ENCODE results near the gene MUC5AC. TPM values are rescaled to one million over a fixed set of nuclear protein-coding genes. Genes with fewer than 3 reads are reported as not detected.
"Not testable (repeated sequence)": the region's sequence is repeated elsewhere in the genome, so short reads cannot be mapped to it uniquely, and the experiment has no call there.

The MUC5AC gene
- total and polyA plus RNA-seq, 2 donors, result not detected

DNA sequence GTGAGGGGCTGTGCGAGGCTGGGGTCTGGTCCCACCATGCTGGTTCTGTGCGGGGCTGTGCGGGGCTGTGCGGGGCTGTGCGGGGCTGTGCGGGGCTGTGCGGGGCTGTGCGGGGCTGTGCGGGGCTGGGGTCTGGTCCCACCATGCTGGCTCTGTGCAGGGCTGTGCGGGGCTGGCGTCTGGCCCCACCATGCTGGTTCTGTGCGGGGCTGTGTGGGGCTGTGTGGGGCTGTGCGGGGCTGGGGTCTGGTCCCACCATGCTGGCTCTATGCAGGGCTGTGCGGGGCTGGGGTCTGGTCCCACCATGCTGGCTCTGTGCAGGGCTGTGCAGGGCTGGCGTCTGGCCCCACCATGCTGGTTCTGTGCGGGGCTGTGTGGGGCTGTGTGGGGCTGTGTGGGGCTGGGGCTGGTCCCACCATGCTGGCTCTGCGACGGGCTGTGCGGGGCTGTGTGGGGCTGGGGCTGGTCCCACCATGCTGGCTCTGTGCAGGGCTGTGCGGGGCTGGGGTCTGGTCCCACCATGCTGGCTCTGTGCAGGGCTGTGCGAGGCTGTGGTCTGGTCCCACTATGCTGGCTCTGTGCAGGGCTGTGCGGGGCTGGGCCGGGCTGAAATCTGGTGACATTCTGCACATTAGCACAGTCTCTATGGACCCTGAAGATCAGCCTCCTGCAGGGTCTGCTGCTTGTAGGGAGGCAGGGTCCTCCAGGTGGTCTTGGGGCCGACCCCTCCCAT is 1.9 kb downstream of the MUC5AC start:
- DNase-seq (ENCODE audit: extremely low spot score), result not testable (repeated sequence)
- 62% methylated on average over 24 of the region's 24 CpGs for WGBS

DNA sequence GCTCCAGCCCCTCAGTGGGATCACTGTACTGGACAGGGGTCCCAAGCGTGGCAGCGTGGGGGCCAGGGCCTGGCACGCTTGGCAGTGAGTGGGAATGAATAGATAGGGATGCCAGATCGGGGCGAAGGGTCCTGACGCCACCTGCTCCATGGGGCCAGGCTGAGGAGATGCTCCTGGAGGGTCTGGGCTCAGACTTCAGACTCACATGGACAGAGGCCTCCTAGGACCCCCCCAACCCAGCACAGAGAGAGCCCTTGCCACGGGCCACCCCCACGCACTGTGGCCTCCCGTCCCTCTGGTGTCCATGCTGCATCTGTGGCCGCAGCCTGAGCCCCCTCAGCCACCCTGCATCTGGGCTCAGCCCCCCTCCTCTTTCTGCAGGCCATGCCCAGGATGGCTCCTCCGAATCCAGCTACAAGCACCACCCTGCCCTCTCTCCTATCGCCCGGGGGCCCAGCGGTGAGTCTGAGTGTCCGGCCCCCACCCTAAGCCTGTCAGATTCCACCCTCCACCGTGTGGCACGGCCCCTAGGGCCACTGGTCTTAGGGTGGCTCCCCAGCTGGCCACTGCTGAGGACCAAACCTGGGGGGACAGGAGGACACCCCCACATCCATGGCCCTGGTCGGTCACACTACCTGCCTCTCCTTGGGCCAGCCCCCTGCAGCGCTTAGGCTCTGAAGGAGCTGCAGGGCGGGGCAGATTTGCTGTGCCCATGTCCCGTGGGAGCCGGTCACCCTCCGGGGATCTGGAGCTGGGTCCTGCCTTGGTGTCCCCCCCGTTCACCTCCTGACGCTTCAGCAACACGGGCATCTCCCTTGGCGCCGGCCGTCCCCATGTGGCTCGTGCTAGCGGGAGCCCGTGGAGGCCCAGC is 2.7 kb downstream of the MUC5AC start:
- H3K27ac ChIP-seq (ENCODE audit: low read depth), result no peak overlapping the region
- 89% methylated on average over 32 of the region's 32 CpGs for WGBS
- H3K4me3 ChIP-seq (ENCODE audit: low read depth, low read length), result no peak overlapping the region
- no peaks in the 10 kb centered on the region for H3K4me1 ChIP-seq (ENCODE audit: insufficient read depth)
- DNase-seq (ENCODE audit: extremely low spot score), result no peak
- no peaks in the 10 kb centered on the region for H3K36me3 ChIP-seq (ENCODE audit: insufficient read depth)

More for the DNA sequence above, 1.9 kb downstream of the MUC5AC start:
- not testable (repeated sequence) for H3K27ac ChIP-seq (ENCODE audit: low read depth); H3K36me3 ChIP-seq (ENCODE audit: insufficient read depth); H3K4me1 ChIP-seq (ENCODE audit: insufficient read depth); H3K4me3 ChIP-seq (ENCODE audit: low read depth, low read length)

DNA sequence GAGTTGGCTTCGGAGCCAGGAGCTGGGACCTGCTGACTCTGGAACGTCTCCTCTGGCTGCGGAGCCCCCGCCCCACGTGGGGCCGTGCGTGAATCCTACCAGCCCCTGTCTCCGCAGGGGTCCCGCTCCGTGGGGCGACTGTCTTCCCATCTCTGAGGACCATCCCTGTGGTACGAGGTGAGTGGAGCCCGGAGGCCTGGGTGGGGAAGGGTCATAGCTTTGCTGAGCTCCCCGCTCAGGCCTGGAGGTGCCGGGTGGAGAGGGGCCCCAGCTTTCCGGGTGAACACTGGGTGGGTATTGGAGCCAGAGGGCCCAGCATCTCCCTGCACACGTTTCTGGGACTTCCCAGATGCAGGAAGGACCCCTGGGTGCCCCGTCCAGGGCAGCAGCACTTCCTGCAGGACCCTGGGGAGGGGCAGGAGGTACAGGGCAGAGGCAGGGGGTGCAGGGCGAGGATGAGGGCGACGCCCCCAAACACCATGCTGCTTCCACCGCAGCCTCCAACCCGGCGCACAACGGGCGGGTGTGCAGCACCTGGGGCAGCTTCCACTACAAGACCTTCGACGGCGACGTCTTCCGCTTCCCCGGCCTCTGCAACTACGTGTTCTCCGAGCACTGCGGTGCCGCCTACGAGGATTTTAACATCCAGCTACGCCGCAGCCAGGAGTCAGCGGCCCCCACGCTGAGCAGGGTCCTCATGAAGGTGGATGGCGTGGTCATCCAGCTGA is 3.8 kb downstream of the MUC5AC start:
- WGBS, result 82% methylated on average over 42 of the region's 42 CpGs
- DNase-seq (ENCODE audit: extremely low spot score), result no peak

DNA sequence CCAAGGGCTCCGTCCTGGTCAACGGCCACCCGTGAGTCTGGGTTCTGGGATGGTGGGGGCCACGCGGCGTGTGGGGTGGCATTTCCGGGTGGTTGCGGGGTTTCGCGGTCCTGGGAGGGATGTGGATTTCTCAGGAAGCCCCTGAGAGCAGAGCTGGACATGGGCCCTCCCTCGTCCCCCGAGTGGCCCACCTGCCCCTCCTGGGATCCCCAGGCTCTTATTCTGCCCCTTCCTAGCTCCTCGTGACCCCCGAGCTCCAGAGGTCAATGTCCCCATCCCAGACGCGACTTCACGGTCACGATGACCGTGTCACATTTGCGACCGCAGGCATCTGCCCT is 4.4 kb downstream of the MUC5AC start:
- H3K4me3 ChIP-seq (ENCODE audit: low read depth, low read length), result no peak overlapping the region
- H3K36me3 ChIP-seq (ENCODE audit: insufficient read depth), result no peaks in the 10 kb centered on the region
- H3K4me1 ChIP-seq (ENCODE audit: insufficient read depth), result no peaks in the 10 kb centered on the region
- H3K27ac ChIP-seq (ENCODE audit: low read depth), result no peak overlapping the region
- no peak for DNase-seq (ENCODE audit: extremely low spot score)
- WGBS, result 73% methylated on average over 21 of the region's 21 CpGs

More for the DNA sequence above, 3.8 kb downstream of the MUC5AC start:
- no peaks in the 10 kb centered on the region for H3K36me3 ChIP-seq (ENCODE audit: insufficient read depth)
- no peaks in the 10 kb centered on the region for H3K4me1 ChIP-seq (ENCODE audit: insufficient read depth)
- no peak overlapping the region for H3K27ac ChIP-seq (ENCODE audit: low read depth)
- H3K4me3 ChIP-seq (ENCODE audit: low read depth, low read length), result no peak overlapping the region

DNA sequence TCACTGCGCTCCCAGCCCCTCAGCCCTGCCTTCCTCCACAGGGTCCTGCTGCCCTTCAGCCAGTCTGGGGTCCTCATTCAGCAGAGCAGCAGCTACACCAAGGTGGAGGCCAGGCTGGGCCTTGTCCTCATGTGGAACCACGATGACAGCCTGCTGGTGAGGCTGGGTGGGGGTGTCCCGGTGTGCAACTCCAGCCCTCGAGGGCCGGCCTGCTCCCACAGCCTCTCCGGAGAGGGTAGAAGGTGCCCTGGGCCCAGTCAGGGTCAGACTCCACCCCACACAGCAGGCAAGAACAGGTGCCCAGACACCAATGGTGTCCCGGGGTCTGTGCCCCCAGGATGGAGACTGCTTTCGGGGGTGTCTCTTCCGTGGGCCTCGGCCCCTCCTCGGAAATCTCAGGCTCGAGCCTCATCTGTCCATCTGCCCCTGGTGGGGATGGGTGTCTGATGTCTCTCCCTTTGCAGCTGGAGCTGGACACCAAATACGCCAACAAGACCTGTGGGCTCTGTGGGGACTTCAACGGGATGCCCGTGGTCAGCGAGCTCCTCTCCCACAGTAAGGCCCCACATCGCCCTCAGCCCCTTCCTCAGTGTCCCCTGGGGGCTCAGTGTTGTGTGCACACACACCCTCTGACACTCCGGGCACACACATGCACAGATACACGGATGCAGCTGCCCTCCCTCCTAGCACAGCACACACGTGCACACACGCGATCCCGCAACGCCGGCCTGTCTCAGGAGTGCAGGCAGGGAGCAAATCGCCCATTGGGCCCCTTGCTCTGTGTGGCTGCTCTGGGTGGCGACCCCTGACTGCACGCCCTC is 4.9 kb downstream of the MUC5AC start:
- no peak for DNase-seq (ENCODE audit: extremely low spot score)
- Histone ChIP-seq H3K36me3 (ENCODE audit: insufficient read depth) (no peaks in the 10 kb centered on the region), H3K4me3 (ENCODE audit: low read depth, low read length) (no peak overlapping the region), H3K4me1 (ENCODE audit: insufficient read depth) (no peaks in the 10 kb centered on the region), H3K27ac (ENCODE audit: low read depth) (no peak overlapping the region)
- 77% methylated on average over 28 of the region's 28 CpGs for WGBS

DNA sequence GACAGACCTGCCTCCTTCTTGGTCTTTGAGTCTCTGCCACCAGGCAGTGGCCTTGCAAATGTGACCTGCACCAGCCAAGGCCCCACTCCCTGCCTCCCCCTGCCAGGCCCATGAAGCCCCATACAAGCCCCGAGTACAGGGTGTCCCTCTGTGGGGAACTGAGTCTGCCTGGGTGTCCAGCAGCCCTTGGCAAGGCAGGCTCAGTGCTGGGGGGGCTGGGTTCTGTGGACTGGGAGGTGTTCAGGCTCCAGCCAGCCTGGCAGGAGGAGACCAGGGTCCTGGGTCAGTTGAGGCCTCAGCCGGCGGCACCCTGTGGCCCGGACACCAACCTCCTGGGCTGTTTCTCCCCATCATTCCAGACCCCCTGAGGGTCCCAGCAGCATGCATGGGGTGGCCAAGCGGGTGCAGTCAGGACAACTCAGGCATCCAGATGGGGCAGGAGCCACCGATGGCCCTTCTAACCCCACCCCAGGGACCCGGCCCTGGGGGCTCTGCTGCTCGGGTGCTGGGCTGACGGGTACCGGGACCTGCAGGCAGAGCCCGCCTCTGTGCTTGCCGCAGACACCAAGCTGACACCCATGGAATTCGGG is 5.7 kb downstream of the MUC5AC start:
- H3K27ac ChIP-seq (ENCODE audit: low read depth), result no peak overlapping the region
- WGBS, result 91% methylated on average over 13 of the region's 13 CpGs
- no peaks in the 10 kb centered on the region for H3K36me3 ChIP-seq (ENCODE audit: insufficient read depth)
- DNase-seq (ENCODE audit: extremely low spot score), result no peak
- no peaks in the 10 kb centered on the region for H3K4me1 ChIP-seq (ENCODE audit: insufficient read depth)
- H3K4me3 ChIP-seq (ENCODE audit: low read depth, low read length), result no peak overlapping the region

DNA sequence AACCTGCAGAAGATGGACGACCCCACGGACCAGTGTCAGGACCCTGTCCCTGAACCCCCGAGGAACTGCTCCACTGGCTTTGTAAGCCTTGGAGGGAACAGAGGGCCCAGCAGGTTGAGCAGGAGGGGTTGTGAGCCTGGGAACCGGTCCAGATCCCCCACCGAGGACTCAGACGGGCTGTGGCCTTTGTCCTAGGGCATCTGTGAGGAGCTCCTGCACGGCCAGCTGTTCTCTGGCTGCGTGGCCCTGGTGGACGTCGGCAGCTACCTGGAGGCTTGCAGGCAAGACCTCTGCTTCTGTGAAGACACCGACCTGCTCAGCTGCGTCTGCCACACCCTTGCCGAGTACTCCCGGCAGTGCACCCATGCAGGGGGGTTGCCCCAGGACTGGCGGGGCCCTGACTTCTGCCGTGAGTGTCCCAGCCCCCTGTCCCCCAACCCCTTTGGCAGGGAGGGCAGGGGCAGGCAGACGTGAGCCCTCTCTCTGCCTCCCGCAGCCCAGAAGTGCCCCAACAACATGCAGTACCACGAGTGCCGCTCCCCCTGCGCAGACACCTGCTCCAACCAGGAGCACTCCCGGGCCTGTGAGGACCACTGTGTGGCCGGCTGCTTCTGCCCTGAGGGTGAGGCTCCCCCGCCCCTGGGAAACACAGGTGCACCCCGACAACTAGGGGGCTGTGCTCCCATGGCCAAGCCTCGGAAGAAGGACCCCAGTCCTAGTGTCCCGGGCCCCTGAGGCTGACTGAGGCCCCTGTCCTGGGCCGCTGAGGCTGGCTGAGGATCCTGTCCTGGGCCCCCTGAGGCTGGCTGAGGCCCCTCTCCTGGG is 6.4 kb downstream of the MUC5AC start:
- Histone ChIP-seq H3K4me1 (ENCODE audit: insufficient read depth) (no peaks in the 10 kb centered on the region), H3K36me3 (ENCODE audit: insufficient read depth) (no peaks in the 10 kb centered on the region), H3K4me3 (ENCODE audit: low read depth, low read length) (no peak overlapping the region), H3K27ac (ENCODE audit: low read depth) (no peak overlapping the region)
- WGBS, result 65% methylated on average over 28 of the region's 28 CpGs
- no peak for DNase-seq (ENCODE audit: extremely low spot score)

DNA sequence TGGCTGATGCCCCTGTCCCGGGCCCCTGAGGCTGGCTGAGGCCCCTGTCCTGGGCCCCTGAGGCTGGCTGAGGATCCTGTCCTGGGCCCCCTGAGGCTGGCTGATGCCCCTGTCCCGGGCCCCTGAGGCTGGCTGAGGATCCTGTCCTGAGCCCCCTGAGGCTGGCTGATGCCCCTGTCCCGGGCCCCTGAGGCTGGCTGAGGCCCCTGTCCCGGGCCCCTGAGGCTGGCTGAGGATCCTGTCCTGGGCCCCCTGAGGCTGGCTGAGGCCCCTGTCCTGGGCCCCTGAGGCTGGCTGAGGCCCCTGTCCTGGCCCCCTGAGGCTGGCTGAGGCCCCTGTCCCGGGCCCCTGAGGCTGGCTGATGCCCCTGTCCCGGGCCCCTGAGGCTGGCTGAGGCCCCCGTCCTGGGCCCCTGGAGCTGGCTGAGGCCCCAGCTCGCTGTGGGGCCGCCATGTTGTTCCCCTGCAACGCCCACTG is 7.1 kb downstream of the MUC5AC start:
- not testable (repeated sequence) for H3K4me1 ChIP-seq (ENCODE audit: insufficient read depth); H3K27ac ChIP-seq (ENCODE audit: low read depth); DNase-seq (ENCODE audit: extremely low spot score); H3K36me3 ChIP-seq (ENCODE audit: insufficient read depth); H3K4me3 ChIP-seq (ENCODE audit: low read depth, low read length)
- WGBS, result 47% methylated on average over 10 of the region's 10 CpGs

DNA sequence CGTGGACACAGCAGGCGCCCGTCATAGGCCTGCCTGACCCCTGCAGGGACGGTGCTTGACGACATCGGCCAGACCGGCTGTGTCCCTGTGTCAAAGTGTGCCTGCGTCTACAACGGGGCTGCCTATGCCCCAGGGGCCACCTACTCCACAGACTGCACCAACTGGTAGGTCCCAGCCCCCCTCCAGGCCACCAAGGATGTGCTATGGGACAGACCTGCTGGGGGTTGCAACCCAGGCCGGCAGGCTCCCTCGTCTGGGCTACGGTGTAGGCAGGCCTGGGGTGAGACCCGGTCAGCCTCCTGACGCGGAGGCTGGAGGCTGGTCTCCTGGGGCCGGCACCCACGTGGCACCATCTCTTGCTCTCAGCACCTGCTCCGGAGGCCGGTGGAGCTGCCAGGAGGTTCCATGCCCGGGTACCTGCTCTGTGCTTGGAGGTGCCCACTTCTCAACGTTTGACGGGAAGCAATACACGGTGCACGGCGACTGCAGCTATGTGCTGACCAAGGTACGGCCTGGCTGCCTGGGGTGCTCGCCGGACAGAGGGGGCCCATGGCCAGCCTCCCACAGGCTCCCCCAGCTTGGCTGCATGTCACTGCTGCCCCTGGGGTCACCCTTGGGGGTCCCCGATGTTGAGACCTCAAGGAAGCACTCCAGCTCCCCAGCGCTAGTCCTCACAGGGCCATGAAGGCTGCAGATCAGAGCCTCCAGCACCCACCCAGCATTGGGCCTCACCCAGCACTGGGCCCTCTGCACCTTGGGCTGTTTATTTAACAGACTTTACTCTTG is 7.7 kb downstream of the MUC5AC start:
- Histone ChIP-seq H3K4me1 (ENCODE audit: insufficient read depth) (no peaks in the 10 kb centered on the region), H3K27ac (ENCODE audit: low read depth) (no peak overlapping the region), H3K4me3 (ENCODE audit: low read depth, low read length) (no peak overlapping the region), H3K36me3 (ENCODE audit: insufficient read depth) (no peaks in the 10 kb centered on the region)
- DNase-seq (ENCODE audit: extremely low spot score), result no peak
- WGBS, result 87% methylated on average over 30 of the region's 30 CpGs

DNA sequence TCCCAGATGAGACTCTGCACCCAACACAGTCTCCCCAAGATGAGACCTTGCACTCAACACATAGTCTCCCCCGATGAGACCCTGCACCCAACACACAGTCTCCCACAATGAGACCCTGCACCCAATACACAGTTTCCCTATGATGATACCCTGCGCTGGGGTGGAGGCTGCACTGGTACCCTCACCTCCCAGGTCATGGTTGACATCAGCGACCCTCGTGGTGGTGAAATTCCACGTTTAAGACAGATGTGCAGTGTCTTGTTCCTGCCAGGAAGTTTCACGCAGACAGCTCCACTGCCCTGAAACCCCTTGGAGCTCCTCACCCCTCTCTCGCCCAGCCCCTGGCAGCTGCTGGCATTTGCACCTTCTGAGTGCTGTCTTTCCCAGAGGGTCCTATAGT is 9.5 kb downstream of the MUC5AC start:
- H3K4me1 ChIP-seq (ENCODE audit: insufficient read depth), result no peaks in the 10 kb centered on the region
- no peak for DNase-seq (ENCODE audit: extremely low spot score)

DNA sequence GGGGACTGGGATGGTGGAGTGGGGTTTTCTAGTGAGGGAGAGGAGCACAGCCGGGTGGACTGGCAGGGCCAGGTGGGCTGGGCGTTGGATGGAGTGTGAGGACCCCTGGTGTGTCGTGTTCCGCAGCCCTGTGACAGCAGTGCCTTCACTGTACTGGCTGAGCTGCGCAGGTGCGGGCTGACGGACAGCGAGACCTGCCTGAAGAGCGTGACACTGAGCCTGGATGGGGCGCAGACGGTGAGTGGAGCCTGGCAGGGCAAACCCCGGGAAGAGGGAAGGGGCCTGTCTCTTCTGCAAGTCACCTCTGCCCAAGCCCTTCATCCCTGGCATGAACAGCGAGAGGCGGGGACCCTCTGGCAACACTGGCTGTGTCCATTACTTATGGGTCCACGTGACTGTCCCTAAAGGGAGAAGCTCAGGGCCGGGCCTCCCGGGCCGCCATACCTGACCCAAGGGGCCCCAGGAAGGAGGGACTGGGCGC is 10.0 kb downstream of the MUC5AC start:
- WGBS, result 86% methylated on average over 19 of the region's 19 CpGs
- Histone ChIP-seq H3K36me3 (ENCODE audit: insufficient read depth) (no peaks in the 10 kb centered on the region), H3K27ac (ENCODE audit: low read depth) (no peak overlapping the region), H3K4me3 (ENCODE audit: low read depth, low read length) (no peak overlapping the region), H3K4me1 (ENCODE audit: insufficient read depth) (no peaks in the 10 kb centered on the region)
- no peak for DNase-seq (ENCODE audit: extremely low spot score)

More for the DNA sequence above, 9.5 kb downstream of the MUC5AC start:
- H3K36me3 ChIP-seq (ENCODE audit: insufficient read depth), result no peaks in the 10 kb centered on the region
- no peak overlapping the region for H3K27ac ChIP-seq (ENCODE audit: low read depth)
- H3K4me3 ChIP-seq (ENCODE audit: low read depth, low read length), result no peak overlapping the region
- 75% methylated on average over 7 of the region's 7 CpGs for WGBS

Measured in urinary bladder (tissue), 4 donors.